HG03060 (cell line): Measurements from ENCODE around the gene XPO1.
A peak's percentile ranks its signal among the peaks of the same experiment; 100 is the strongest.
"Not testable (repeated sequence)": the region's sequence is repeated elsewhere in the genome, so short reads cannot be mapped to it uniquely, and the experiment has no call there.

ENCODE experiments used
- ATAC-seq: cut with Tn5 transposase; IDR thresholded peaks from one replicate; pipeline ENCODE4 v1.9.1; 2021; ENCODE audit warnings: low read depth, moderate number of reproducible peaks; ENCODE audit not compliant: unreplicated experiment

The XPO1 gene

DNA sequence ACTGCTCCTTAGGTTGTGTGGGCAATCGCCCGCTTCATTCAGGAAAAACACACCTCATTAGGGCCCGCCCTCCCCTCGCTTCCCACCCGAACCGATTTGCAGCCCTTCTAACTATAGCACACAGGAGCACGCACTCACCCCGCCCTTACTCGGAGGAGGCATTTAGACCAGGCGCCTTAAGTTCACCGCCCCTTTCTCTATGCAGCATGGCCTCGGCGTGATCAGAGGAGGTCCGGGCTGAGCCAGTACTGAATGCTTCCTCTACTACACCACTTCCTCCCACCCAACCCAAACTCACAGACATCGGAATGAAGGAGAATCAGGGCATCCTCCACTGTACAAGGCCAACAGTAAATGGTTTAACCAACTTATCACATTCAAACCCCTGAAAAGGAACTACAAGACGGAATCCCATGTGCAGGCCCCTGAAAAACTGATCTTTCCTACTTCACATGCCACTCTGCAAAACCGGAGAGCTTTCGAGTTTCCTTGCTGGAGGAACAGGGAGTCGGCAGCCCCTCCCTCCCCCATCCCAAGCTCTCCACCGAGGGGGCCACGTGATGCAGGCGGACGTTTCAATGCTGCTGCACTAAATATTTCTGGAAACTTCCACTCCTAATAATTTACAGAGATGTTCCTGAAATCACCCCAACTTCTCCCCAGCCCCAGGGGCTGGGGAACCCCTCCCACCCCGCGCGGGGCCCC, 1.4 kb downstream of the XPO1 start:
- ATAC-seq = peak; percentile 32

DNA sequence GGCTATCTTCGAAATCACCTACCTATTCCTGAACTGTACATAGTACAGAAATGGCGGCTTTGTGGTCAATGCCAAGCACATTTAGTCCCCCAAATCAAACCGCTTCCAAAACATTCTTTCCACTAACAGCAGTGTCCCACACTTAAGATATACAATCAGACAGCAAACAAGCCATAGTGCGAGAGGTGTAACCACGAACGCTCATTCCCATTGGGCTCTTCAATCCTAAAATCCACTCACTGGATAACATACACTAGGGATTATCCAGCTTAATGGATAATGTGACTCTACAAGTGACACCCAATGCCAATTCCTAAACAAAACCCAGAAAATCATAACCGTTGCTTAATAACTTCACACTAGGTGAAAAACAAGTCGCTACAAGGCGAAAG, 2.0 kb downstream of the XPO1 start:
- no peak for ATAC-seq

DNA sequence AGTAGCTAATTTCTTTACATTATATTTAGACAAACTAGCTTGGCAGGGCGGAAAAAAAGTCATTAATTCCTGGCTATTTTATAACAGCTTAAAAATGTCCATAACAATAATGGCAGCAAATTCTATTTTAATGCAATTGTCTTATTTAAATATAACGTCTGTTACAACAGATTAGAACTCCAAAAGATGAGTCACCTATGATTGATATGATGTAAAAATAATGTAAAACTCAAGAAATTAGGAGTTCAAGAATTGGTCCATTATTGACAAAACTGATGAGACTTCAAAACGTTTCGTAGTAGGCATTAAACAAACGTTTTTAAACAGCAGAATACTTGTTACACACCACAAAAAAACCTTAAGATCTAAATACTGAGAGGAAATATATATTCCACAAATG, 2.7 kb downstream of the XPO1 start:
- no peak for ATAC-seq

GRCh38 chr2:61534926-61535325, 3.2 kb downstream of the XPO1 start:
- ATAC-seq = no peak

DNA sequence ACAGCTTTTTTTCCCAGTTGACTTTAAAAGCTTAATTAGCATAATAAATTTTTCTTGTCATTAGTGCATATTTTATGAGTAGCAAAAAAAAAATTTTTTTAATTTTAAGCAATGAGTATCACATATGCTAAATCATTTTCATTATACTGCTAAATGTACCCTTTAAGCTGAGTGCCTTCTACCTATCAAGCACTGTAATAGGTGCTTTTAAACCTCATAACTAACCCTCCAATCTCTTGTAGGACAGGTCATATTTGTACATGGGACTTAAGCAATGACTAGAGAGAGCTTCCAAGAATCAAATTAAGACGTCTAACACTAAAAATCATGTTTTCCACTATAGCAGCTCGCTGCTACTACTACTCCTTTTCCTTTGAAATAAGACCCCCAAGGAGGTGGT, 7.4 kb downstream of the XPO1 start:
- ATAC-seq = no peak

GRCh38 chr2:61529944-61530735, 8.0 kb downstream of the XPO1 start:
- no peak for ATAC-seq

- ATAC-seq = no peak
These were observed 17.9 kb downstream of the XPO1 start for GRCh38 chr2:61520261-61520660.

DNA sequence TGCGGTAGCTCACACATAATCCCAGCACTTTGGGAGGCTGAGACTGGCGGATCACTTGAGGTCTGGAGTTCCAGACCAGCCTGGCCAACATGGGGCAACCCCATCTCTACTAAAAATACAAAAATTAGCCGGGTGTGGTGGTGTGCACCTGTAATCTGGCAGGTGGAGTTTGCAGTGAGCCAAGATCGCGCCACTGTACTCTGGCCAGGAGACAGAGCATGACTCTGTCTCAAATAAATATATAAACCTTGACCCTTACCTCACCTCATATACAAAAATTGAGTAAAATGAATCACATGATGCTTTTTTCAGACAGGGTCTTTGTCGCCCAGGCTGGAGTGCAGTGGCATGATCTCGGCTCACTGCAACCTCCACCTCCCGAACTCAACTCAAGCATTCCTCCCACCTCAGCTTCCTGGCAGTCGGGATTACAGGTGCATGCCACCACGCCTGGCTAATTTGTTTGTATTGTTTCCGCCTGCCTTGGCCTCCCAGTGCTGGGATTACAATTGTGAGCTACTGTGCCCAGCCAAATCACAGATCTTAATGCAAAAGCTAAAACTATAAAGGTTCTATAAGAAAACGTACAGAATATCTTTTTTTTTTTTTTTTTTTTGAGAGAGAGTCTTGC, 25.3 kb downstream of the XPO1 start:
- ATAC-seq = no peak

GRCh38 chr2:61510674-61511671, 27.2 kb downstream of the XPO1 start:
- ATAC-seq = no peak

- no peak for ATAC-seq
These were observed 33.2 kb downstream of the XPO1 start for GRCh38 chr2:61504949-61505348.

DNA sequence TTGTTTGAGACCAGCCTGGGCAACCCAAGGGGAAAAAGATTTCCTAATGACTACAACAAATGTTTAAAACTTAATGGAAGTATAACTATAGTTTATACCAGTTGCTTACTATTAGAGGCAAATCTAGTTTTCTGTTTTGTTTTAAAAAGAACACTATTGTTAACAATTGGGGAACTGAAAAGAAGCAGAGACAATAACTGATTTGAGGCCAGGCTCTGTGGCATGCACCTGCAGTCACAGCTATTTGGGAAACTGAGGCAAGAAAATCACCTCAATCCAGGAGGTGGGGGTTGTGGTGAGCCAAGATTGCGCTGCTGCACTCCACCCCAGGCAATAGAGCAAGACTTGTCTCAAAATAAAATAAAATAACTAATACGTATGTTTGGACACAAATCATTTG, 39.1 kb downstream of the XPO1 start:
- ATAC-seq = no peak

- ATAC-seq = no peak
These were observed 44.6 kb downstream of the XPO1 start for GRCh38 chr2:61493523-61493942.

- ATAC-seq = no peak
These were observed 45.7 kb downstream of the XPO1 start for GRCh38 chr2:61492476-61492875.

GRCh38 chr2:61485281-61485680, 52.9 kb downstream of the XPO1 start:
- ATAC-seq = no peak

DNA sequence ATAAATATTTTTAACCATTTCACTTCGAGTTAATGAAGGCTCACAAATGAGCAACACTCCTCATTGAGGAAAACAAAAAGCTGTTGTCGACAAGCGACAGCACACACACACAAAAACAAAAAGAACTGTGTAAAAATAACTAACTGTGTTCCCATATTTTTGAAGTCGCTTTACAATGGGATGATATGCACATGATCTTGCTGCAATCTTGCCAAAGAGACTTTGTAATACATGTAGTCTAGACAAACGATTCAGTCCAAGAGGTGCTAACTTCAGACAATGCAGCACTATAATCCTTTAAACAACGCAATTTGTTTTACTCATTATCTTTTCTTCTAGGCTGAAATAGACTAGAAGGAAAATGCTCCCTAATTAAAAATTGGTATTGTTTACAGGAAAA, 60.1 kb downstream of the XPO1 start:
- no peak for ATAC-seq

DNA sequence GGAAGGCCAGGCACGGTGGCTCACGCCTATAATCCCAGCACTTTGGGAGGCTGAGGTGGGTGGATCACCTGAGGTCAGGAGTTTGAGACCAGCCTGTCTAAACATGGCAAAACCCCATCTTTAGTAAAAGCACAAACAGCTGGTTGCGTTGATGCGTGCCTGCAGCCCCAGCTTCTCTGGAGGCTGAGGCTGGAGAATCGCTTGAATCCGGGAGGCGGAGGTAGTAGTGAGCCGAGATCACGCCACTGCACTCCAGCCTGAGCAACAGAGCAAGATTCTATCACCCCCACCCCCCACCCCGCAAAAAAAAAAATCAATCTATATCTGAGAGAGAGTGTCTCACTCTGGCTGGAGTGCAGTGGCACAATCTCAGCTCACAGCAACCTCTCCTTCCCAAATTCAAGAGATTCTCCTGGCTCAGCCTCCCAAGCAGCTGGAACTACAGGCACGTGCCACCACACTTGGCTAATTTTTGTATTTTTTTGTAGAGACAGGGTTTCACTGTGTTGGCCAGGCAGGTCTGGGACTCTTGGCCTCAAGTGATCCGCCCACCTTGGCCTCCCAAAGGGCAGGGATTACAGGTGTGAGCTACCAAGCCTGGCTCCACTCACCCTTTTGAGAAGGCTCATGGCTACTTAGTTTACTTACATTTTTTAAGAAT, 61.1 kb downstream of the XPO1 start:
- ATAC-seq = not testable (repeated sequence)

GRCh38 chr2:61471905-61472805, 66.0 kb downstream of the XPO1 start:
- no peak for ATAC-seq

DNA sequence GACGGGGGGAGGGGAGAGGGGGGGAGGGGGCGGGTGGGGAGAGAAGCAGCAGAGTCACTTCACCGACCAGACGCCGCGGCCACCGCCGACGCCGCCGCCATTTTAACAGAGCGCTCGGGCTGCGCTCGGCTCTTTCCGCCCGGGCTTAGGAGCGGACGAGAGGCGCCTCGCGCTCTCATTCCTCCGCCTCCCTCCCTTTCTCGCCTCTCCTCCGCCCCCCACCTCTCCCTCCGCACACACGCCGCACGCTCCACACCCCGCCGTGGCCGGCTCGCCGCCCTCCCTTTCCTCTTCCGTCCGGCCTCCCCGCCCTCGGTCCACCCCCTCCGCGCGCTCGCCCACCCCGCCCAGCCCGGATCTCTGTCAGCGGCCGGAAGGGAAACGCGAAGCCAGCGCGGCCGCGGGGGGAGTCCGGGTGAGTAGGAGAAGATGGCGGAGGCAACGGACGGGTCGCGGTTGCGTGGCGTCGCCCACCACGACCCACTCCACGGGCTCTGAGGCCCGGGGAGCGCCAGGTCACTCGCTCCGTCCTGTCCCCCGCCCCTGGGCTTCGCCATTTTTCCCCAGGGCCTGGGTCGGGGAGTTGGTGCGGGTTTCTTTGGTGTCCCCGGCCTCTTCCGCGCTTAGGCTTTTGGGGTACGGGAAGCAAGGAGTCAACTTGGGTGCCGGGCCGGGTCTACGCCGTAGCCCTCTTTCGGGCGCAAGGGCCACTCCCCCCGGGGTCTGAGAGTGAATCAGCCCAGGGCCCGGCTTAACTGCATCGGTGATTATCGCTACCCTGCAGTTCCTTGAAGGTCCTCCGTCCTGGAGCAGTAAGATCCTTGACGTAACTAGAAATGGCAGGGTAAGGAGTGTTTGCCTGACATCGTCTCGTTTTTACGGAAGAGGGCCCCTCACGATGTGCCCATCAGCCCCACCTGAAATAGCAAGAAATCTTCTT, 66.9 kb downstream of the XPO1 start, which contains the start of gene USP34:
USP34 (minus strand) TSS at position 123 of the 940 bp plus-strand sequence. CDS start 395 bp downstream, outside the sequence.
- ATAC-seq = no peak
